HG03439 (cell line): Measurements from ENCODE around the gene TTC28.

Experiments
- ATAC-seq: cut with Tn5 transposase; IDR thresholded peaks from one replicate; pipeline ENCODE4 v1.9.1; 2021; ENCODE audit warnings: mild to moderate bottlenecking, moderate library complexity; ENCODE audit not compliant: unreplicated experiment

Gene TTC28

GRCh38 chr22:27998511-27999410 is 680.9 kb downstream of the TTC28 start:
- no peak for ATAC-seq

DNA sequence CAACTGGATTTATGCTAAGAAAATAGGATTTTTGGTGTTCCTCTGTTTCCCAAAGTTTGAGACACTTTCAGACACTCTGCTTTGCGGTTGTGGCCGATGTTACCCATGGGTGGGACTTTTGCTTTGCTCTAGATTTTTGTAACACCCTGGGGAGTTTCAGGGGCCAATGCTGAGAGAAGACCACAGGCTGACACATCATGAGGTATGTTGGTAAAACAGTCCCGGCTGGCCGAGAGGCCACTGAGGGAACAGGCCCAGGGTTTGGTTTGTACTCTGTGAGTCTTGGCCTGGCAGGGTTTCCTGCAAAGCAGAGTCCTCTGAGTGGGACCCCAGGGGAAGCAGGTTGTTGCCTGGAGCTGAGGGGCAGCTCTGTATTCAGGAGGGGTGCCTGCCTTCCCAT is 682.1 kb downstream of the TTC28 start:
- ATAC-seq: no peak

DNA sequence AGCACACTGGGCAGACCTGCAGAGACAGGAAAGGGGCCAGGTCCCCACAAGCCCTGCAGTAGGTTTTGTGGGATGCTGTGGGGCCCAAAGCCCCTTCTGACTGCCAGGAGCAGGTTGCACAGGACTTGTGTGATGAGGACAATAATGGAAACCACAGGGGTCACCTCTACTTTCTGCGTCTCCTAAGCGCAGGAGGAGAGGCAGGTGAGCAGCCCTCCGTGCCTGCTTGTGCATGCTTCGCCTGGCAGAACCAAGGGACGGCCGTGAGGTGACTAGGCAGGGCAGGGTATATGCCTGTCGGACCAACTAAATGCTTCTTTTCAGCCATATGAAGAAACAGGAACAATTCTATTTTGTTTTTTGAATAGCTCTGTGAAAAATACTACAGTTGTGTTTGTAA is 682.7 kb downstream of the TTC28 start:
- ATAC-seq: no peak

GRCh38 chr22:27996529-27996925 is 683.1 kb downstream of the TTC28 start:
- no peak for ATAC-seq

GRCh38 chr22:27995801-27996528 is 683.7 kb downstream of the TTC28 start:
- no peak for ATAC-seq

- ATAC-seq: no peak
Observed at GRCh38 chr22:27994481-27995331, 684.9 kb downstream of the TTC28 start.

DNA sequence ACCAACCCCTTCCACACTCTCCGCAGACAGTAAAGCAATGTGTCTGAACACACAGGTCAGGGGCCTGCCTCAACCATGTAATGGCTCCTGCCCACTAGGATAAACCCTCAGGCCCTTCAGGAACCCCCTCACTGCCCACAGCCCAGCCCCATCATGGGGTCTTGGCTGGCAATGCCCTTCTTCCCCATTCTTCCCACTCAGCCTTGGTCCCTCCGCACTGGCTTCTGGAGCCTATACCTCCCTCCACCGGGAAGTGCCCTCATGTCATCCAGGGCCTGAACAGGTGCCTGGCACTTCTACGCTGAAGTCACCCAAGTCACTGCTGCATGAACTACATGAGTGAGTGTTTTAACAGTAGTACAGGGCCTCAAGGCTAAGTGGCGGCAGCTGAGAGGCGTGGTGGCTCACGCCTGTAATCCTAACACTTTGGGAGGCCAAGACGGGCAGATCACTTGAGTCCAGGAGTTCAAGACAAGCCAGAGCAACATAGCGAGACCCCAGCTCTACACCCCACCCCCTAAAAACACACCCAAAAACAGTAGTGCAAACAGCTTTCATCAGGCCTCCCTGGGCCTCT is 685.8 kb downstream of the TTC28 start:
- no peak for ATAC-seq

GRCh38 chr22:27993201-27993635 is 686.4 kb downstream of the TTC28 start:
- no peak for ATAC-seq

- ATAC-seq: no peak
Observed at GRCh38 chr22:27992294-27993165, 687.1 kb downstream of the TTC28 start.

GRCh38 chr22:27991586-27992293 is 687.9 kb downstream of the TTC28 start:
- no peak for ATAC-seq

DNA sequence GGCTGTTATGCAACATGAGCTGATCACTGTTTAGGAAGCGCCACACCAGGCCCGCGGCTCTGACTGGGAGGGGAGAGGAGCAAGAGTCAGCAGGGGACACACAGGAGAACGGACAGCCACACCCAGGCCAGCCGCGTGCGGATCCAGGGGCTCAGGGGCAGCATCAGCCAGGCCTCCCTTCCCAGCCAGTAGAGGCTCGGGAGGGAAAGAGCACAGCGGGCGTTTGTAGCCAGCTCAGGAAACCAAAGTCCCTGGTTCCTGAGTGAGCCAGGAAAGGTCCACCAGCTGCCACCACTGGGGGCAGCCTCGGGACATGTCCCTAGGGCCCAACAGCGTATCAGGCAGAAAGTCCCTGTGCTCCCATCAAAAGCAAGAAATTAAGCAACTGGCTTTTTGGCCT is 688.8 kb downstream of the TTC28 start:
- no peak for ATAC-seq

DNA sequence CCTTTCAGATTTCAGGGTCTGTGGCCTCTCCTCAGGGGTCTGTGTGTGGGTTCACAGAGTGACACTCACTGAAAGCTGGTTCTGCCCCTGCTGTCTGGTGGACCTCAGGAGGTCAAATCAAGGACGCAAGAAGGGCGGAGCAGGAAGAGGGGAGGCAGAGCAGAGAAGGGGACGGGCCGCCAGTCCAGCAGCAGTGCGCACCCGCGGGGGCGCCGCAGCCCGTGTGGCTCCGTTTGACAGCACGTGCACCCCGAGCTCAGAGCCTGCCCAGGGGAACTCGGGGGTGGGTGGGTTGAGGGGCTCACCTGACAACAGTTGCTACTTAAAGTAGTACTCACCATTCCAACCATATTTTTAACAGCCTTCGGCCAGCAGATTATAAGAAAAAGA is 689.2 kb downstream of the TTC28 start:
- no peak for ATAC-seq

DNA sequence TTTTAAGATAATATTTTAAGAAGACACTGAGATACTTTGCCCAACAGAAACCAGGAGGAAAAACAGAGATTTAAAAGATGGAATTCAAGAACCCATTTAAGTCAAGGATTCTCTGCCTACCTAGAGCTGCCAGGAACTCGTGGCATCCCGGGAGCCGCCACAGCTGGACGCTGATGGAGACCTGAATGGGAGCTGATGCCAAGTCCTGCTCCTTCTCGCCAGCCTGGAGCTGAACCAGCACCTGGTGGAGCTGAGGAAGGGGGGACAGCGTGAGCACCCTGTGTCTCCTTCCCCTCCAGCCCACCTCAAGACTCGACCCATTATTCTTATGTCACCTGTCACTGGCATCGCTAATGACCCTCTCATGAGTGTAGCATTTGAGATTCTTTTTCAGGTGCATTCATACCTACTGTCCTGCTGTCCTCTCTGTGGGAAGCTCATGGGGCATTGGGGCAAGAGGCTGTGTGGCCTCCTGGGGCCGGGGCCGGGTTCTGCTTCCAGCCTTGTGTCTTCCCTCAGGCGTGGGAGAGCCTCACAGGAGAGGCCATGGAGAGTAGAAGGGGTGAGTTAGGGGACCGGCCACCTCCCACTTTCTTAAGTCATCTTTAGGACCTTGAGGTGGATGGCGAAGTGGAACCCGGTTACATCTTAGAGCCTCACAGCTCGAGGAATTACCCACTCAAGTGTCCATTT is 689.7 kb downstream of the TTC28 start:
- no peak for ATAC-seq

DNA sequence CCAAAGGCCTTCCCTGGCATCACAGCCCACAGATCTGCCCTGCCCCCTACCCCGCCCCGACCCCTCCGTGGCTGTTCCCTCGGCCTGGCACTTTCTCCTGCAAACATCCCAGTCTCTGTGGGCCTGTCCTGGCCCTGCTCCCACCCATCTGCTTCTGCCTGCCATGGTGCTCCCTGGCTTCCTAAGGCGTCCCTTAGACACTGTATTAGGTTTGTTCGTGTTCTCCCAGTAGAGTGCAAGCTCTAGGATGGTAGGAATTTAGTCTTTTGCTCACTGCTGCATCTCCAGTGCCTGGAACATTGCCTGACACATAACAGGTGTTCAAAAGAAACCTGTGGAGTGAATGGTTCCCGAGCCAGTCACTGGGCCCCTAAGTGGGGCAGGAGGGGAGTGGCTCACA is 690.9 kb downstream of the TTC28 start:
- ATAC-seq: no peak

DNA sequence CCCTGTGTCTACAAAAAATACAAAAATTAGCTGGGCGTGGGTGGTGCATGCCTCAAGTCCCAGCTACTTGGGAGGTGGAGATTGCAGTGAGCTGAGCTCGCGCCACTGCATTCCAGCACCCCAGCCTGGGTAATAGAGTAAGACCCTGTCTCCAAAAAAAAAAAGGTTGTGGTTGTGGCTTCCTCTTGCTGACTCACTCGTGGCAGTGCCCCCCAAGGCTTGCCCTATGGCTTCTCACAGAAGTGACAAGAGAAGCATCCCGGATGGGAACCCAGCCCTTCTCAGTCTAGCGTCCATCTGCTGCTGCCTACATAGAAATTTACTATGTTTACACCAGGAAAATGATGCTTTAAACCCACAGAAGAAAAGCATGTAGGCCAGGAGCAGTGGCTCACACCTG is 692.1 kb downstream of the TTC28 start:
- no peak for ATAC-seq

DNA sequence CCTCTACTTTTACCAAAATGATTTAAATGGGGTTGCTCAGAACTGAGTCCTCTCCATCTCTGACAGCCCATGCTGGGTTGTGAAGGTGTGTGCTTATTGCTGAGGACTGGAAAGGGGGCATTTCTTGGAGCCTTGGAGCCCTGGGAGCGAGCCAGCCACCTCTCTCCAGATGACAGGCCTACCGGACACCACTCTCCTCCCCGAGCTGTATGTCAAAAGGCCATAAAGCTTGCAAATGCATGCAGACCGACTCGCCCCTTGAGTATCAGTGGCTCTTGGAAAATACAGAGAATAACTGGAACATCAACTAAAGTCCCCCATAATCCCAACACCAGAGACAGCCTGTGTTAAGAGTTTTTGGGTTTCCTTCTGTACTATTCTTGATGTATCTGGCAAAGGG is 692.7 kb downstream of the TTC28 start:
- no peak for ATAC-seq

GRCh38 chr22:27986459-27986858 is 693.2 kb downstream of the TTC28 start:
- ATAC-seq: no peak

- no peak for ATAC-seq
Observed at GRCh38 chr22:27985323-27986275, 694.0 kb downstream of the TTC28 start.
